Inferior parietal cortex (tissue), 1 donor: ENCODE measurements around the gene INKA2.
"Not testable (repeated sequence)": the region's sequence is repeated elsewhere in the genome, so short reads cannot be mapped to it uniquely, and the experiment has no call there.

Experiments
- DNase-seq: peaks from one replicate; pipeline ENCODE4 v3.0.0-alpha.2; 2016; ENCODE audit errors: extremely low spot score

The INKA2 gene

DNA sequence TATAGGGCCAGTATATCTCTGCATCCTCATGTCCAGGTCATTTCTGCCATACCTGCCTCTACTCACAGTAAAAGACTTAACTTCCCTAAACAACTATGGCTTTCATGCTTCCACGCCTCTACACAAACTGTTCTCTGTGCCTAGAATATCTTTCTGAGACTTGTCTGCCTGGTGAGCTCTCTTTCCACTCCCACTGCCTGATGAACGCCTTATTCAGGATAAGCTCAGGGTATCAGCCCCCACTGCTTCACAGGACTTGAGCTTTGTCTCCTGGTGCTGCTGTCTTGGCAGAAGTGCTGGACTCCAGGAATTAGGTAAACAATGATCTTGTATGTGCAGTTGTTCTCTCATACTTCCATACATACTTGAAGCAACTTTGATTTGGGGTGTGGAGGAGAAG lies 11.7 kb upstream of the INKA2 start:
- no peak for DNase-seq

GRCh38 chr1:111749628-111750027 lies 10.4 kb upstream of the INKA2 start:
- no peak for DNase-seq

DNA sequence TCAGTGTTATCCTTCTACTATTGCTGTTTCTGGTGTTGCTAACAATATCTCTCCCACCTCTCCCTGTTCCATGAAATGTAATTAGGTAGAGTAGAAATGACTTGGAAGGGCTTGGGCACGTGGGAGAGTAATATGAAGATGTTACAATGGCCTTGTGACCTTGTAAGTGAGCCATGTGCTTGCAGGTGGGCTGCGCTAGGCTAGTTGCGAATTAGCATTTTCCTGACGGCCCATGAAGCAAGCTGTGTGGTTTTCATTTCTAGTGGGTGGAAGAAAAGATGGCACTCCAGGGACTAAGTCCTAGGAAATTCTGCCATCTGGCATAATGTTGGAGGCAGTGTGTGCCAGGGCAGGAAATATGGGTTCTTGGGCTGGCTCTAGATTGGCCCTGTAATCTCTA lies 8.8 kb upstream of the INKA2 start:
- DNase-seq: no peak

GRCh38 chr1:111747282-111747734 lies 8.1 kb upstream of the INKA2 start:
- DNase-seq: no peak

DNA sequence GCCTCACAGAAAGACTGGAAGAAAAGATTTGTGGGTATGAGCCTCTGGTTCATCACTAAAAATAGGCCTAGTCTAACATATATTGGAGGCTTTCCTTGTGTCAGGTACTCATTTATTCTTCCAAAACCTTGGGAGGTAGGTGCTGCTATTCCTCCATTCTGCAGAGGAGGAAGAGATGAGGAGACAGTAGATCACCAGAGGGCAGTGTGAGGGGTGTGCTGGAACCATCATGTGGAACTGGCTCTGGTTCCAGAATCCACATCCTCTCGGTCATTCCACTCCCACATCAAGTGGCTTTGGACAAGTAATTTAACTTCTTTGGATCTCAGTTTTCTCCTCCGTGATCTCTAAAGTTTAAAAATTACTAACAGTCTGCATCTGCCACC lies 7.4 kb upstream of the INKA2 start:
- DNase-seq: no peak

DNA sequence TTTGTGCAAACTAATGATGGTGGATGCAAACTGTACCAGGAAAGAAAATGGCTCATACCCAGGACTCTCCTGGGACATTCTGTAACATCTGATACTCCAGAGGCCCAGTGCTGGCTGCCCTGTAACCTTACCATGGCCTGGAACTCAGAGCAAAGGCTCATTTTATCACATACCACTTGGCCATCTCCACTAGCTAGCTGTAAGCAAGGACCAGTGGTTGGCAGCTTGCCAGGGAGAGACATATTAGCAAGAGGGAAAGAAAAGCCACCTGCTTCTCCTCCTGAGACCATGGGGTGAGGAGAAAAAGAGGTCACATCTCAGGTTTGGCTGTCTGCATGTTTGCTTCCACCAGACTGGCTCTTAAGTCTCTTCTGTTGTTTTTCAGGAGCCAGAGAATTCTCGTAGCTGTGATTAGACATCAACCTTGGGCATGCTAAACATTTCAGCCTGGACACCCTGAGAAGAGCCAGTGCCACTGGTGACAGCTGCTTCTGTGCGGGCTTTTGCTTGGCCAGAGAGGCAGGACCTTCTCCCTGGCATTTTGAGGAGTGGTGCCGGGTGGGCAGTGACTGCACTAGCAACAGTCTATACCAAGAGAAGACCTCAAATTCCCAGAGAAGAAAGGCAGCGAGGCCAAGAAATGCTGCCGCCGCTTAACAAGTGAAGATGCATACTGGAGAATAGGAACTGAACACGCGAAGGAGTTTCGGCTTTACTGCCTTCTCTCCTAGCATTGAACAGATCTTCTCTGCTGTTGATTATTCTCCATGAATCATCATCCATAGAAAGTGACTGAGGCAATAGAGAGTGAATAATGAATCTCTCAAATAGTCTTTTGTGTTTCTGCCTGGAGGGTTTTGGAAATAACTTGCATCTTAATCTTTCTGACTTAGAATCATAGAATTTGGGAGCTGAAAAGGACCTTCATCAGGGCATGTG lies 6.7 kb upstream of the INKA2 start:
- DNase-seq: no peak

DNA sequence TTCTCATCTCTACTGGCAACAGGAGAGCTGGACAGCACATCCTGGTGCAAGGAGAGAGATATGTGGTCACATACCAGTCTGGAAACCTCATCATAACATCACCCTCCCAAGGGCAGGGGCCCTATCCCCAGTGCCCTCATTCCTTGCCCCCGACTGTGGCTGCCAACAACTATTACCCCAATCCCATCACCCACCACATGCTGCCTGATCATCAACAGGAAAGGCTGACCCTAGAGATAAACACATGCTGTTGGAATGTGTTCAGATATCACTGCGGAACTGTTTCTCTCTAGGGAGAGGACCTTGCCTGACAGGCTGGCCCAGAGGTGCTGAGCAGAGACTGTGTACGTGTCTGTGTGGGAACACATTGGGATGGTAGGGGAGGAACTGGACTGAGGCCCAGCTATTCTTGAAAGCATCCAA lies 4.5 kb upstream of the INKA2 start:
- DNase-seq: no peak

- no peak for DNase-seq
Observed at GRCh38 chr1:111742938-111743549, 3.8 kb upstream of the INKA2 start.

DNA sequence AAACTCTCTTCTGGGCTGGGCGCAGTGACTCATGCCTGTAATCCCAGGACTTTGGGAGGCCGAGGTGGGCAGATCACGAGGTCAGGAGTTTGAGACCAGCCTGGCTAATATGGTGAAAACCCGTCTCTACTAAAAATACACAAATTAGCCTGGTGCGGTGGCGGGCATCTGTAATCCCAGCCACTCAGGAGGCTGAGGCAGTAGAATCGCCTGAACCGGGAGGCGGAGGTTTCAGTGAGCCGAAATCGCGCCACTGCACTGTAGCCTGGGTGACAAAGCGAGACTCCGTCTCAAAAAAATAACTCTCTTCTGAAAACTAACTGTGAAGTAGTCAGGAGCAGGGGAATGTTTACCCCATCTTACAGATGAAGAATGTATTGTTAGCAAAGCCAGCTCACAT lies 3.1 kb upstream of the INKA2 start:
- DNase-seq: not testable (repeated sequence)

DNA sequence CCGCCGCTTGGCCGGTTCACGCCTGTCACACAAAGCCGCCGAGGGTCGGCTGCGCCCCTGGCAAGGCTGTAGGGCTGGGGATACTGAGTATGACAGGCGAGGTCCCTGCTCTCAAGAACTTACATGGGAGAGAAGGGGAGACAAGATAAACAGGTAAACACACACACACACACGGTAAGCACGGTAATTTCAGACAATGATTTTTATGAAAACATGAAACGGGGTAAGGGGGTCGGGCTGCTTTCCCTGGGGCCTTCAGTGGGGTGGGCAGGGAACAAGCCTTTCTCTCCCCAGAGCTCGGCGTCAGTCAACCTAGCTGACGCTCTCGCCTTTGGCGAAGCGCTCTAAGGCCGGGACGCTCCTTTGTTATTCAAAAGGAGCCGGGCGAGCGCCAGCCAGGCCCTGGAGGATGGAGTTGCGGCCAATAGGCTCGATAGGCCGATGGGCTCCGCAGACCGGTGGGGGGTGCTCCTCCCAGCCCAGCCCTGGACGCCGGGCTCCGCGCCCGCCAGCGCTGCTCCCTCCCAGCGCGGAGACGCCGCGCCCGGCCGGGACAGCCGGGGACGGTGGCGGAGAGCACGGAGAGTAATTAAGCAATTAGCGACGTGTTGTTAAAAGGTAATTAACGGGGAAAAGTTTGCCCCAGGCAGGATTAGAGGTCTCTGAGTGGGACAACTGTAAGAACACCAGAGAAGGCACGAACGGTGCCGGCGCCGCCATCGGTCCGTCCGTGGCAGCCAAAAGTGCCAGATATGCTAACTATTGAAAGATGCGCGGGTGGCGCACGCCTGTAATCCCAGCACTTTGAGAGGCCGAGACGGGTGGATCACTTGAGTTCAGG lies 950 bp upstream of the INKA2 start:
- peak; percentile 52 for DNase-seq

DNA sequence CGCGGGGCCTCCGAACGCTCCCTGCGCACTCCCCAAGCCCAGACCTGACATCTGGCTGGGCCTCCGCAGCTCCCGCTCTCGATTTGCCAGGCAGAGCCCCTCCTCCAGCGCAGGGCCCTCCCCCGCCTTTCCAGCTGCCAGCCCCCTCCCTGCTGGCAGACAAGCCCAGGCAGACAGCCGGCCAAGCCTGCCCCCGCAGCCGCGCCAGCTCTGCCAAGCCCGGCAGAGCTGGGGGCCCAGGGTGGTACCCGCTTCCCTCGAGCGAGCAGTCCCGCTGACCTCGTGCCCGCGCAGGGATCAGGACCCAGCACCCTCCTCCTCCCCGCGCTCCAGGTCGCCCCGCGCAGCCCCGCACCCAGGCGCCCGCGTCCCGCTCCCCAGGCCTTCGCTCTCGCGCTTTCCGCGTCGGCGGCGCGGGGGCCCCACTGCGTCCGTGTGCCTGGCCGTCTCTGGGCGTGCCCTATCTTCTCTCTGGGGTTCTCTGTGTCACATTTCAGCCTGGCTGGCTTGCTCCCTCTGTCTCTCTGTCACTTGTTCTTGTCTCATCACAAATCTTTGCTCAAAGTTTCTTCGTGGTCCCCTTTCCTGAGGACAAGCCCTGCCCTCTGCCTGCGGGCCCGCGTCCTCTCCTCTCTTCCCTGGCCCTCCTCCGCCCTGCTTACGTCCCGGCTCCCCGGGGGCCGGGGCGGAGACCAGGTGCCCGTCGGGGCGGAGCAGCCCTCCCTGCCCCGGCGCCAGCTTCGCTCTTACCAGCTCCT lies 580 bp downstream of the INKA2 start:
- DNase-seq: peak; percentile 60

- no peak for DNase-seq
Observed at GRCh38 chr1:111738133-111738435, 1.1 kb downstream of the INKA2 start.

DNA sequence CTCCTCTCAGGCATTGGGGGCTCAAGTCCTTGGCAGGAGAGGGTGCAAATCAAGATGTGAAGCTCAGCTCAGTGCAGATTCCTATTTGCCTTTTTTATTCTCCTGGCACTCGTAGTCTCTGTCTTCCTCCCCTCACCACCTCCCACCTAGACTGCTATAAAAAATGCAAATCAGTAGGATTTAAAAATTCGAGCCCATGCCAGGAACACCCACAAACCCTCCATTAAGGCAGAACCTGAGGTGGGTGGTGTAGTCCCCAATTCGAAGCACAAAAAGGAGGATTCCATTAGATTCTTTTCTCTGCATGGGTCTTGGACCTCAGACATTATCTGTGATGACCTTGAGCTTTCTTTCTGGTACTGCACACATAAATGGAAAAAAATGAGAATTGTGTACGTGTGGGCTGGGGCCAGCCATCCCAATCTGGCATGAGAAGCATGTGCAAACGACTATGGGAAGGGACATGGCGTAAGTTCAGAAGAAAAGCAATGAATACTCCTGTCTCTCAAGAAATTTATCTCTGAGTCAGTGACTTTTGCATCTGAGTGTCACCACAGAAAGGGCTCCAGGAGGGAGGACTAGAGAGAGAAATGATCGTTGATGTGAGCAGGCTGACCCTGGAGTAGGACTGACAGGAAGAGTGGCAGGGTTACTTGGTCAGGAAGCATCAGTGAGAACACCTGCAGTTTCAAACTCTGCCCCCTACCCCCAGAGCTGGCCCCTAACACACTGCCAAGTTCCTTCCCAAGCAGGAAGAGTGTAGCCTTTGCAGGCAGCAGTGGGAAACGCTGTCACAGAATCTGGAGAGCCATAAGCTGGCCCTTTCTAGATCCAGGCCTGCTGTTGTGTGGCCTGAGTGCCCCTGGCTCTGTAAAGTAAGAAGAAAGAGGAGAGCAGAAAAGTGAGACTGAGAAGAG lies 1.7 kb downstream of the INKA2 start:
- DNase-seq: peak; percentile 43

- peak; percentile 81 for DNase-seq
Observed at GRCh38 chr1:111736548-111737215, 2.5 kb downstream of the INKA2 start.

GRCh38 chr1:111735858-111736544 lies 3.2 kb downstream of the INKA2 start:
- DNase-seq: no peak

- DNase-seq: no peak
Observed at GRCh38 chr1:111735321-111735720, 3.9 kb downstream of the INKA2 start.

DNA sequence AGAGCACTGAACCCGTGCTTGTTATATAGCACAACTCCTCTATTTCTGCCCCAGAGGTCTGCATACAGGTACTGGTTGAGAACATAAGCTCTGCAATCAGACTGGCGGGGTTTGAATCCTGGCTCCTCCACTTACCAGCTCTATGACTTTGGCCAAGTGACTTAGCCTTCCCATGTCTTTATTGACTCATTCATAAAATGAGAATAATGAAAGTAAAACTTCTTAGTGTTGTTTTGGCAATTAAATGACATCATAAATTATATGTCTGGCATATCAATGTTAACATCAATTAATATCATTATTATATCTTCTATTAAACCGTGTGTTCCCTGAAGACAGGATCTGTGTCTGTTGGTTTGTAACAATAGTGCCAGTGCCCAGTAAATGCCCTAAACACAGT lies 4.3 kb downstream of the INKA2 start:
- DNase-seq: no peak

DNA sequence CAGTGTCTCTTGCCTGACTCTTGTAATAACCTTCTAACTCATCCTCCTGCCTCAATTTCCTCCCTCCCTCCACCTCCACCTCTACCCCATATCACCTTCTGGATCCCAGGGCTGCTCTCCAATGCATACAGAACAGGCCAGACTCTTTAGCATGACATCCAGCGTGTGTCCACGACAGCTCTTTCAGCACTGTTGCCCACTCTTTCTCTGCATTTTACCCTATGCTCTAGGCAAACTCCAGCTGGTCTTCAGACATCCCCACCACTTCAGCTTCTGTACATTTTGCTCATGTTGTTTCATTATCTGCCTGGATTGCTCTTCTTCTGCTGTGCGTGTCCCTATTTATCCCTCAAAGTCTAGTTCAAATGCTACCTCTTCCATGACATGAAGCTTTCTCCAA lies 4.8 kb downstream of the INKA2 start:
- no peak for DNase-seq

DNA sequence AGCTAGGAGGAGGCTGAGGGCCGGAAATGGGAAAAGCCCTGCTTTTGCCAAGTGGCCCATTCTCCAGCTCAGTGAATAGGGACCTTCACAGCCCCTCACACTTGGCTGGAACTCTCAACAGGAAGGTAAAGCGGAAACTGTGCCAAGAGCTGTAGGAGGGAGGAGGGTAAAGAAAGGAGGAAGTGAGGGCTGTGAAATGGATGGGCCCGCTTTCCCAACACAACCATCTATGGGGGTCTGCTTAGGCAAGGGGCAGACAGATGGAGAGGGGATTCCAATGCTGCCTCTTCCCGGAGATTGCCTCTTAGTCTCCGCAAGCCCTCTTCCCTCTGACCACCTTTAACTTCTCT lies 5.2 kb downstream of the INKA2 start:
- no peak for DNase-seq
